Measurements from ENCODE around the gene EGLN3.

Gene EGLN3

DNA sequence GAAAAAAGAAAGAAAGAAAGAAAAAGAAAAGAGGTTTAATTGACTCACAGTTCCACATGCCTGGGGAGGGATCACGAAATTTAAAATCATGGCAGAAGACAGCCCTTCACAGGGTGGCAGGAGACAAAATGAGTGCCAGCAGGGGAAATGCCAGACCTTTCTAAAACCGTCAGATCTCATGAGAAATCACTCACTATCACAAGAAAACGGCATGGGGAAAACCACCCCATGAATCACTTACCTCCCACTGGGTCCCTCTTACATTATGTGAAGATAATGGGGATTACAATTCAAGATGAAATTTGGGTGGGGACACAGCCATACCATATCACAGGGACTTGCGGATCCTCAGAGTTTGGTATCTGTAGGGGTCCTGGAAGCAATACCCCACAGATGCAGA is 16.3 kb upstream of the EGLN3 start:
- Histone ChIP-seq H3K4me3 (ENCODE audit: low read length) (no peak overlapping the region), H3K4me2 (ENCODE audit: low read length) (no peak overlapping the region), H3F3A (ENCODE audit: control insufficient read depth, insufficient read depth) (no peaks in the 10 kb centered on the region), H3K27me3 (ENCODE audit: control insufficient read depth, low read length) (no peaks in the 10 kb centered on the region), H3K9me2 (replicated peaks; ENCODE audit: control insufficient read depth, low read length) (no peaks in the 10 kb centered on the region), H4K20me1 (ENCODE audit: control insufficient read depth, insufficient read depth, low read depth, low read length) (no peaks in the 10 kb centered on the region), H3K36me3 (ENCODE audit: control insufficient read depth, low read length) (no peaks in the 10 kb centered on the region), H3K27ac (ENCODE audit: low read depth, low read length) (no peak overlapping the region), H3K4me1 (ENCODE audit: control insufficient read depth, low read length) (no peaks in the 10 kb centered on the region), H3K79me2 (ENCODE audit: control insufficient read depth, low read length) (no peaks in the 10 kb centered on the region), H3K9me3 (ENCODE audit: control insufficient read depth, insufficient read depth, low read length) (no peaks in the 10 kb centered on the region)
- no peak for TF ChIP-seq EZH2phosphoT487 (IDR thresholded peaks at IDR 0.05; ENCODE audit: borderline replicate concordance, low read length)
- TF ChIP-seq CTCF (IDR thresholded peaks at IDR 0.05; ENCODE audit: low read depth, low read length, poor library complexity, severe bottlenecking) = no peak

DNA sequence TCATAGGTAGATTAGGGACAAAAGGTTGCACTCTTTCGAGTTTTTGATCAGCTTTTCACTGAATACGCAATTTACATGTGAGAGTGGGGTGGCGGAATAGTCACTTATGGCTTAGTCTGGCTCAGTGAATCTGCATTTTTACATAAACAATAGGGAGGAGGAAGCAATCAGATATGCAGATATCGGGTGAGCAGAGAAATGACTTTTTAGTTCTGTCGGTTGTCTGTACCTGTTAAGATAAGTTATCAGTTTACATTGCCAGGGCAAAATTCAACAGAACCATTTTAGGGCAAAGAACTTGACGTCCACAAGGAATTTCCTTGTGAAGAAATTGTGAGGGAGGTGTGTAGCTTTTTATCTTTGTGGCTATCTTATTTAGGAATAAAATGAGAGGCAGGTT is 15.4 kb upstream of the EGLN3 start:
- H3K9me2 ChIP-seq (replicated peaks; ENCODE audit: control insufficient read depth, low read length) = no peaks in the 10 kb centered on the region
- no peak overlapping the region for H3K4me3 ChIP-seq (ENCODE audit: low read length)
- H4K20me1 ChIP-seq (ENCODE audit: control insufficient read depth, insufficient read depth, low read depth, low read length) = no peaks in the 10 kb centered on the region
- no peak overlapping the region for H3K27ac ChIP-seq (ENCODE audit: low read depth, low read length)
- no peaks in the 10 kb centered on the region for H3K9me3 ChIP-seq (ENCODE audit: control insufficient read depth, insufficient read depth, low read length)
- H3K4me2 ChIP-seq (ENCODE audit: low read length) = no peak overlapping the region
- H3K27me3 ChIP-seq (ENCODE audit: control insufficient read depth, low read length) = no peaks in the 10 kb centered on the region
- TF ChIP-seq EZH2phosphoT487 (IDR thresholded peaks at IDR 0.05; ENCODE audit: borderline replicate concordance, low read length) (no peak), CTCF (IDR thresholded peaks at IDR 0.05; ENCODE audit: low read depth, low read length, poor library complexity, severe bottlenecking) (no peak)
- no peaks in the 10 kb centered on the region for H3K79me2 ChIP-seq (ENCODE audit: control insufficient read depth, low read length)
- H3K36me3 ChIP-seq (ENCODE audit: control insufficient read depth, low read length) = no peaks in the 10 kb centered on the region
- no peaks in the 10 kb centered on the region for H3K4me1 ChIP-seq (ENCODE audit: control insufficient read depth, low read length)
- no peaks in the 10 kb centered on the region for H3F3A ChIP-seq (ENCODE audit: control insufficient read depth, insufficient read depth)

GRCh38 chr14:33964599-33965317 is 13.9 kb upstream of the EGLN3 start:
- TF ChIP-seq CTCF (IDR thresholded peaks at IDR 0.05; ENCODE audit: low read depth, low read length, poor library complexity, severe bottlenecking) (no peak), EZH2phosphoT487 (IDR thresholded peaks at IDR 0.05; ENCODE audit: borderline replicate concordance, low read length) (no peak)
- H3K4me1 ChIP-seq (ENCODE audit: control insufficient read depth, low read length) = no peaks in the 10 kb centered on the region
- H3K4me2 ChIP-seq (ENCODE audit: low read length) = no peak overlapping the region
- no peaks in the 10 kb centered on the region for H3K9me2 ChIP-seq (replicated peaks; ENCODE audit: control insufficient read depth, low read length)
- H3K27ac ChIP-seq (ENCODE audit: low read depth, low read length) = no peak overlapping the region
- no peaks in the 10 kb centered on the region for H3K27me3 ChIP-seq (ENCODE audit: control insufficient read depth, low read length)
- H3K4me3 ChIP-seq (ENCODE audit: low read length) = no peak overlapping the region
- no peaks in the 10 kb centered on the region for H3K9me3 ChIP-seq (ENCODE audit: control insufficient read depth, insufficient read depth, low read length)
- no peaks in the 10 kb centered on the region for H3K79me2 ChIP-seq (ENCODE audit: control insufficient read depth, low read length)
- H4K20me1 ChIP-seq (ENCODE audit: control insufficient read depth, insufficient read depth, low read depth, low read length) = no peaks in the 10 kb centered on the region
- no peaks in the 10 kb centered on the region for H3F3A ChIP-seq (ENCODE audit: control insufficient read depth, insufficient read depth)
- H3K36me3 ChIP-seq (ENCODE audit: control insufficient read depth, low read length) = no peaks in the 10 kb centered on the region

Measured in DOHH2 (cell line).